Adrenal gland (tissue), 5 donors: ENCODE data around the gene DVL1.

Source experiments
- POLR2A ChIP-seq, 2 donors: fragments of 450-650 bp; IDR thresholded peaks; one replicate each; pipeline ENCODE4 v1.6.1; 2017; ENCODE audit warnings: antibody characterized with exemption in 2 of 2, mild to moderate bottlenecking in 2 of 2, moderate library complexity in 1 of 2
- TF ChIP-seq, protein P1 (sequence below), 6 experiments: fragments of 450-650 bp in 4 of 6; fragments of 200-600 bp in 2 of 6; sonication (generic) in 1 of 6; IDR thresholded peaks; 1 replicate in 5 of 6; 2 replicates in 1 of 6; pipeline versions ENCODE4 v1.5.1 to v1.8.0; 2016 to 2021; ENCODE audit warnings: antibody characterized with exemption in 6 of 6, mild to moderate bottlenecking in 2 of 6, moderate library complexity in 1 of 6
- donor health status: DM: no; HTN: no; CAD: no.

DNA sequence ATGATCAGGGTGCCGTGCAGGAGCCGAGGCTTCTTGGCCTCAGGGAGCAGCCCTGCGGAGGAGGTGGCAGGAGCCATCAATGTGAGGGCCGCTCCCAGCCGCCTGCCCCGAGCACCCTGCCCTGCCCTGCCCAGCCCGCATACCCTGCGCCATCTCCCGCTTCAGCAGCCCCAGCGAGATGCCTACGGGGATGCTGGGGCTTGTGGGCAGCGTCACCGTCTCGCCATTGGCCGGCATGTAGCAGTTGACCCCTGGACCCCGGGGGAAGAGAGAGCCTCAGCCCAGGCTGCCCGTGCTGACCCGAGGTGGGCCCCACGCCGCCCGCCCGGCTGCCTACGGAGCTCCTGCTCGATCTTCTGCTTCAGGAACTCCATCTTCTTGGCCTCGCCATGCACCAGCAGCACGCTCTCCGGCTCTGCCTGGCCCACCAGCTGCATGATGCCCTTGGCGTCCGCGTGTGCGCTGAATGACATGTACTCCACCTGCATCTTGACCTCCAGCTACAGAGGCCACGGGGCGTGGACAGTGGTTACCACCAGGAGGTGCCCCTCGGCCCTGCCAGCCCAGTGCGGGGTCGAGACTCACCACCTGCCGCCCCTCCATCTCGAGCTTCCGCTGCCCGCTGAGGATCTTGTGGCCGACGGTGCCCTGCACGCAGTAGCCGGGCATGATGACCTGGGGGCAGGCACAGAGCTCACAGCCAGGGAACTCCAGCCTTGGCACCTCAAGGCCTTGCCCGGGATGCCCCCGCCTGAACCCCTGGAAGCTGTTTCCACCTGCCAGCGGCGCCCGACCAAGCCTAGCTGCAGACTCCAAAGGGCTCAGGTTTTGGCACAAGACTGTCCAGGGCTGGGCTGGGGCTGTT lies 36.5 kb downstream of the DVL1 start:
- TF ChIP-seq, protein P1, sequence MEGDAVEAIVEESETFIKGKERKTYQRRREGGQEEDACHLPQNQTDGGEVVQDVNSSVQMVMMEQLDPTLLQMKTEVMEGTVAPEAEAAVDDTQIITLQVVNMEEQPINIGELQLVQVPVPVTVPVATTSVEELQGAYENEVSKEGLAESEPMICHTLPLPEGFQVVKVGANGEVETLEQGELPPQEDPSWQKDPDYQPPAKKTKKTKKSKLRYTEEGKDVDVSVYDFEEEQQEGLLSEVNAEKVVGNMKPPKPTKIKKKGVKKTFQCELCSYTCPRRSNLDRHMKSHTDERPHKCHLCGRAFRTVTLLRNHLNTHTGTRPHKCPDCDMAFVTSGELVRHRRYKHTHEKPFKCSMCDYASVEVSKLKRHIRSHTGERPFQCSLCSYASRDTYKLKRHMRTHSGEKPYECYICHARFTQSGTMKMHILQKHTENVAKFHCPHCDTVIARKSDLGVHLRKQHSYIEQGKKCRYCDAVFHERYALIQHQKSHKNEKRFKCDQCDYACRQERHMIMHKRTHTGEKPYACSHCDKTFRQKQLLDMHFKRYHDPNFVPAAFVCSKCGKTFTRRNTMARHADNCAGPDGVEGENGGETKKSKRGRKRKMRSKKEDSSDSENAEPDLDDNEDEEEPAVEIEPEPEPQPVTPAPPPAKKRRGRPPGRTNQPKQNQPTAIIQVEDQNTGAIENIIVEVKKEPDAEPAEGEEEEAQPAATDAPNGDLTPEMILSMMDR (IDR thresholded peaks at IDR 0.05), result no peak
- TF ChIP-seq POLR2A (IDR thresholded peaks at IDR 0.05), result no peak
